ENCODE measurements around the gene MIA.
"Not testable (repeated sequence)": the region's sequence is repeated elsewhere in the genome, so short reads cannot be mapped to it uniquely, and the experiment has no call there.

The MIA gene

GRCh38 chr19:40750058-40750873, 25.1 kb upstream of the MIA start, which contains the start of gene ACTMAP:
ACTMAP (minus strand) TSS chr19:40750477; CDS start chr19:40749803, 674 bp downstream.
- DNase-seq (ENCODE audit: low read depth in 3 of 3) = peak; percentile 98 to 100 (median 99)

GRCh38 chr19:40750874-40751537, 24.3 kb upstream of the MIA start, which contains the start of gene SNRPA:
SNRPA (plus strand) TSS chr19:40751203; CDS start chr19:40751409, 206 bp downstream.
- DNase-seq (ENCODE audit: low read depth in 3 of 3) = peak; percentile 93 to 95 (median 95)

DNA sequence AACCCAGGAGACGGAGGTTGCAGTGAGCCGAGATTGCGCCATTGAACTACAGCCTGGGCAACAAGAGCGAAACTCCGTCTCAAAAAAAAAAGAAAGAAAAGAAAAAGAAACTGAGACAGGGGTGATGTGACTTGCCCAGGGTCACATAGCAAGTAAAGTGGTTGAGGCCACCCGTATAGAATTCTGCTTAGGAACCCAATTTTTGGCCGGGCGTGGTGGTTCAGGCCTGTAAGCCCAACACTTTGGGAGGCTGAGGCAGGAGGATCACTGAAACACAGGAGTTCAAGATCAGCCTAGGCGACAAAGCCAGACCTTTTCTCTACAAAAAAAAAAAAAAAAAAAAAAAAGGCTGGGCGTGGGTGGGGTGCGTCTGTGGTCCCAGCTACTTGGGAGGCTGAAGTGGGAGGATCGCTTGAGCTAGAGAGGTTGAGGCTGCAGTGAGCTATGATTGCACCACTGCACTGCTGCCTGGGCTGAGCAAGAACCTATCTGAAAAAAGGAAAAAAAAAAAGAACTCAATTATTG, 23.0 kb upstream of the MIA start:
- no peak for DNase-seq (ENCODE audit: low read depth in 3 of 3)

GRCh38 chr19:40754611-40755247, 20.6 kb upstream of the MIA start:
- peak; percentile 43 to 61 (median 54) for DNase-seq (ENCODE audit: low read depth in 3 of 3)

DNA sequence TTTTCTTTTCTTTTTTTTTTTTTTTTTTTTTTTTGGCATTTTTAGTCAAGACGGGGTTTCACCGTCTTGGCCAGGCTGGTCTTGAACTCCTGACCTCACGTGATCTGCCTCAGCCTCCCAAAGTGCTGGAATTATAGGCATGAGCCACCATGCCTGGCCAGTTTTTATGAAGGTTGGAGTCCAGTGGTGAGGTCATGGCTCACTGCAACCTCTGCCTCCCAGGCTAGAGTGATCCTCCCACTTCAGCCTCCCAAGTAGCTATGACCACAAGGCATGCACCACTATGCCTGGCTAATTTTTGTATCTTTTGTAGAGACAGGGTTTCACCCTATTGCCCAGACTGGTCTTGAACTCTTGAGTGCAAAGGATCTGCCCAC, 20.1 kb upstream of the MIA start:
- no peak for DNase-seq (ENCODE audit: low read depth in 3 of 3)

GRCh38 chr19:40755791-40756190, 19.5 kb upstream of the MIA start:
- DNase-seq (ENCODE audit: low read depth in 3 of 3) = no peak

GRCh38 chr19:40756502-40757110, 18.7 kb upstream of the MIA start:
- DNase-seq (ENCODE audit: low read depth in 3 of 3) = no peak

DNA sequence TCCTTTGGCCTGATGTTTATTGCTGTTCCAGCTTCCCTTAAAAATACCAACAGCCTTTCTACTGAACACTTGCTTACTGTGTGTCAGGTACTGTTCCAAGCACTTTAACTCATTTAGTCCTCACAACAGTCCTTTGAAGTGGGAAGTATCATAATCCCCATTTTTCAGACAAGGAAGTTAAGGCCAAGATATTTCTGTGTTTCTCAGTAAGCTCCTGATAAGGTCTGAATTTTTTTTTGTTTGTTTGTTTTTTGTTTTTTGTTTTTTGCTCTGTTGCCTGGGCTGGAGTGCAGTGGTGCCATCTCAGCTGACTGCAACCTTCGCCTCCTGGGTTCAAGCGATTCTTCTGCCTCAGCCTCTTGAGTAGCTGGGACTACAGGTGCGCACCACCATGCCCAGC, 16.8 kb upstream of the MIA start:
- no peak for DNase-seq (ENCODE audit: low read depth in 3 of 3)

- DNase-seq (ENCODE audit: low read depth in 3 of 3) = no peak
Observed at GRCh38 chr19:40759352-40759751, 16.0 kb upstream of the MIA start.

DNA sequence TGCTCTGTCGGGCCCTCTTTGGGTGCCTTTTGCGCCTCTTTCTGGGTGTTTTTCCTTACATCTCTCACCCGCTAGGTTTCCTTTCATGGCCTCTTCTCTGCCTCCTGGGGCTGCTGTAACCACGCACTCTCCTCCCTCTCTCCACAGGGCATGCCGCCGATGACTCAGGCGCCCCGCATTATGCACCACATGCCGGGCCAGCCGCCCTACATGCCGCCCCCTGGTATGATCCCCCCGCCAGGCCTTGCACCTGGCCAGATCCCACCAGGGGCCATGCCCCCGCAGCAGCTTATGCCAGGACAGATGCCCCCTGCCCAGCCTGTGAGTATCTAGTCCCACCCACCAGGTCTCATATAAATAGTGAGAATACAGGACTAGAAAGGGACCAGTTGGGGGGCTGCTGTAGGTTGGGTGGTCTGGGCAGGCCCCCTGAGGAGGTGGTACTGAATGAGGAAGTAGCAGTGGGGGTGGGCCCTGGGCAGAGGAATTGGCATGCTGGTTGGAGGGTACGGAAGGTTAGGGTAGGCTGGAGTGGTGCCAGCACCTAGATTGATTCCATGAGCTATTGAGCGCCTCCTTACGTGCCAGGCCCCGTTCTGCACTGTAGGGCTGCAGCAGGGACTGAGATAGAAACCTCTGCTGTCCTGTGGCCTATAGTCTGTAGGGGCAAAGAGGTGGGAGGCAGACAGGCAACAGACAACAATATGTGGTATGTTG, 12.4 kb upstream of the MIA start:
- no peak for DNase-seq (ENCODE audit: low read depth in 3 of 3)

DNA sequence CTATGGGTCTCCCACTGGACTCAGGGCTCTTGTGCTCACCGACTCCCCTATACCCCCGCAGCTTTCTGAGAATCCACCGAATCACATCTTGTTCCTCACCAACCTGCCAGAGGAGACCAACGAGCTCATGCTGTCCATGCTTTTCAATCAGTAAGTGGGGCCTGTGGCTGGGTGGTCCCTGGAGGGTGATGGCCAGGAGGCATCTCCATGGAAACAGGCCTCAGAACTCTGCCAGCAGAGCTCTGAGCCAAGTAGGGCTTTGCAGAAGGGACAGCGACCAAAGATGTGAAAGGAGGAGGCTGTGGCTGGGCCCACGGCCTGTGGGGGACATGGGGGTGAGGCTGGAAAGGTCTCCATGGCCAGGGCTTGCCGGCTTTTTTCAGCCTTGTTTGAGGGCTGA, 11.8 kb upstream of the MIA start:
- DNase-seq (ENCODE audit: low read depth in 3 of 3) = no peak

- DNase-seq (ENCODE audit: low read depth in 3 of 3) = no peak
Observed at GRCh38 chr19:40763963-40764362, 11.4 kb upstream of the MIA start.

GRCh38 chr19:40766385-40766784, 8.9 kb upstream of the MIA start:
- not testable (repeated sequence) for DNase-seq (ENCODE audit: low read depth in 3 of 3)

DNA sequence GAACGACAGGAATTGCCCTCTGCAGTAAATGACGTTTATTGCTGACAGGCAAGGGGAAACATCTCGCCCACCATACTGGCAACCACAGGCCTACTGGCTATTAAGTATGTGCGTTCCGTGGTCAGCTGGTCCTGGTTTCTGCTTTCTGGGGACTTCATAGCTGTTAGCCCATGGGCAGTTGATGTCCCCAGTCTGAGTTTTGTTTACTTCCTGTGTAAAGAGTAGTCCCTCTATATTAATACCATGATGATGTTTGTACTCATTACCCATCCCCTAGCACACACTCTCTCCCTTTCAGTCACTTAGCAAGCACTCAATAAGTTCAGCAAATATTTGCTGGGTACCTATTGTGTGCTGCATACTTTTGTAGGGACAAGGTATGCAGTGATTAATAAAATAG, 6.5 kb upstream of the MIA start:
- DNase-seq (ENCODE audit: low read depth in 3 of 3) = no peak

DNA sequence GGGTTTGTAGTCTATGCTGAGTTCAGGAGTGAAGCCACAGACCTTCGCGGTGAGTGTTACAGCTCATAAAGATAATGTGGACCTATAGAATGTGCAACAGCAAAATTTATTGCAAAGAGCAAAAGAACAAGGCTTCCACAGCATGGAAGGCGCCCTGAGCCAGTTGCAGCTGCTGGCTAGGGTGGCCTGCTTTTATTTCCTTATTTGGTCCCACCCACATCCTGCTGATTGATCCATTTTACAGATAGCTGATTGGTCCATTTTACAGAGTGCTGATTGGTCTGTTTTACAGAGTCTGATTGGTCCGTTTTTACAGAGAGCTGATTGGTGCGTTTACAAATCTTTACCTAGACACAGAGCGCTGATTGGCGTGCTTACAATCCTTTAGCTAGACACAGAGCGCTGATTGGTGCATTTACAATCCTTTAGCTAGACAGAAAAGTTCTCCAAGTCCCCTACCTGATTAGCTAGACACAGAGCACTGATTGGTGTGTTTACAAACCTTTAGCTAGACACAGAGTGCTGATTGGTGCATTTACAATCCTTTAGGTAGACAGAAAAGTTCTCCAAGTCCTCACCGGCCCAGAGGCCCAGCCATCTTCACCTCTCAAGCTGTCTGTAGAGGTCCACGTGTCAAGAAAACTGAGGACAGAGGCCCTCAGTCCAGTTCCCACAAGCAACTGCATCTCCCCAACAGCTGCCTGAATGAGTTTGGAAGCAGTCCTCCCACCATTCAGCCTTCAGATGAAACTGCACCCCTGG, 4.0 kb upstream of the MIA start:
- not testable (repeated sequence) for DNase-seq (ENCODE audit: low read depth in 3 of 3)

DNA sequence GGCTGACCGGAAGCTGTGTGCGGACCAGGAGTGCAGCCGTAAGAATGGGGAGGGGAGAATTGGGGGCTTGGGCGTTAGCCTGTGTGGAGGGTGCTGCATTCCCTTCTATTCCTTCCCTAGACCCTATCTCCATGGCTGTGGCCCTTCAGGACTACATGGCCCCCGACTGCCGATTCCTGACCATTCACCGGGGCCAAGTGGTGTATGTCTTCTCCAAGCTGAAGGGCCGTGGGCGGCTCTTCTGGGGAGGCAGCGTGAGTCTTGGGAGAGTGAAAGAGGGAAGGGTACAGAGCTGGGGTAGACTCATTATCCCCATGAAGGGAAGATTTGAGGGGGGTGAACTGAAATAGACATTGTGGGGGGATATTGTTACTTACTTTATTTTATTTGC, 306 bp downstream of the MIA start:
- no peak for DNase-seq (ENCODE audit: low read depth in 3 of 3)

DNA sequence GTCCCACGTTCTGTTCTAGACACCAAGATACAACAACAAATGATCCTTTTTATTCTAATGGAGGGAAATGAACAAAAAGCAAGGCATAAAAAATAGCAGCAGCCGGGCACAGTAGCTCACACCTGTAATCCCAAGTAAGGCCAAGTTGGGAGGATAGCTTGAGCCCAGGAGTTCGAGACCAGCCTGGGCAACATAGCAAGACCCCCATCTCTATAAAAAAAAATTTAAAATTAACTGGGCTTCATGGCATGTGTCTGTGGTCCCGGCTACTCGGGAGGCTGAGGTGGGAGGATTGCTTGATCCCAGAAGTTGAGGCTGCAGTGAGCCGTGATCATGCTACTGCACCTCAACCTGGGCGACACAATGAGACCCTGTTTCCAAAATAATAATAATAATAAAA, 1.0 kb downstream of the MIA start:
- DNase-seq (ENCODE audit: low read depth in 3 of 3) = no peak

DNA sequence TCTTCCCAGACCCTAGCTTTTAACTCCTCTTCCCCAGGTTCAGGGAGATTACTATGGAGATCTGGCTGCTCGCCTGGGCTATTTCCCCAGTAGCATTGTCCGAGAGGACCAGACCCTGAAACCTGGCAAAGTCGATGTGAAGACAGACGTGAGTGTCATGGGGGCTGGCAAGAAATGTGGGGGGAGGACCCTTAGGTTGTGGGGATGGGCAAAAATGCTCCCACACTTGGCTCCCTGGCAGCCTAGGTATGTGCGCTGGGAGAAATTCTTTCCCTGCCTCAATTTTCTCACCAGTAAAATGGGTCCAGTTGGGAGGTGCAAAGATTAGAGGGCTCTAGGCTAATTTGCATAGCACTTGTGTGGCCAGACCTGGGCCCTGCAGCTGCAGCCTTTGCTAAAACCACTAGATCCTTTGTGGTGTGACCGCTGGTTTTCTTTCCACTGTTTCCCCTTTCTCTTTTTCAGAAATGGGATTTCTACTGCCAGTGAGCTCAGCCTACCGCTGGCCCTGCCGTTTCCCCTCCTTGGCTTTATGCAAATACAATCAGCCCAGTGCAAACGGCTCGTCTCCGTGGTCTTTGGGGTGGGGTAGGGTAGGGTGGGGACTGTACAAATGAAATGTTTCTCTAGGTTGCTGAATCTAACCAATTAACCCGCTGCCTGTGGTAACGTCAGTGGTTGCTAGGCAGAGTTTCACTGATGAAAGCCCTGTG, 1.8 kb downstream of the MIA start:
- DNase-seq (ENCODE audit: low read depth in 3 of 3) = peak; percentile 79 to 86 (median 85)

DNA sequence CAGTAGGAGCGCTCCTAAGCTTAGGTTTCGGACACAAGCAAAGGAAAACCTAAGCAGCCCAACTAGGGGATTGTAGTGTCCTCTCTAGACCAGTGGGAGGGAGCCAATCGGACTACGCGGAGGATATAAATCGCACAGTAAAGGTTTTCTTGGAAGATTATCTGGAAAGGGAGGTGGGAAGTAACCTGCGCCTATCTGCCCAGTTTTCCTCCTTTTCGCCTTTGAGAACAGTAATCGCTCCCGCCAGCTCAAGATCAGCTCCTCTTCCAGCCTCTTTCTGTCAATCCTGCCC, 2.3 kb downstream of the MIA start:
- DNase-seq (ENCODE audit: low read depth in 3 of 3) = no peak

All from stimulated activated CD4-positive, alpha-beta T cell treated with anti-CD3 and anti-CD28 coated beads, TNF-alpha, amount 100 ng/mL, for 48 hours (primary cell).